Measurements from ENCODE around the gene KRI1. TPM values are rescaled to one million over a fixed set of nuclear protein-coding genes. Genes with fewer than 3 reads are reported as not detected.

KRI1 gene
- 32.1 and 35.0 TPM in 2 replicates for total RNA-seq
- long read RNA-seq, transcript KRI1-201 (19 exons, 3,023 nt): major isoform, 29 of 51 reads
- long read RNA-seq, transcript KRI1-203 (18 exons, 2,545 nt): minor isoform, 7 of 51 reads
- long read RNA-seq, partial matches to known transcripts: 7 of 51 reads
- long read RNA-seq, other reads (novel, unspliced or antisense): 7 of 51 reads

DNA sequence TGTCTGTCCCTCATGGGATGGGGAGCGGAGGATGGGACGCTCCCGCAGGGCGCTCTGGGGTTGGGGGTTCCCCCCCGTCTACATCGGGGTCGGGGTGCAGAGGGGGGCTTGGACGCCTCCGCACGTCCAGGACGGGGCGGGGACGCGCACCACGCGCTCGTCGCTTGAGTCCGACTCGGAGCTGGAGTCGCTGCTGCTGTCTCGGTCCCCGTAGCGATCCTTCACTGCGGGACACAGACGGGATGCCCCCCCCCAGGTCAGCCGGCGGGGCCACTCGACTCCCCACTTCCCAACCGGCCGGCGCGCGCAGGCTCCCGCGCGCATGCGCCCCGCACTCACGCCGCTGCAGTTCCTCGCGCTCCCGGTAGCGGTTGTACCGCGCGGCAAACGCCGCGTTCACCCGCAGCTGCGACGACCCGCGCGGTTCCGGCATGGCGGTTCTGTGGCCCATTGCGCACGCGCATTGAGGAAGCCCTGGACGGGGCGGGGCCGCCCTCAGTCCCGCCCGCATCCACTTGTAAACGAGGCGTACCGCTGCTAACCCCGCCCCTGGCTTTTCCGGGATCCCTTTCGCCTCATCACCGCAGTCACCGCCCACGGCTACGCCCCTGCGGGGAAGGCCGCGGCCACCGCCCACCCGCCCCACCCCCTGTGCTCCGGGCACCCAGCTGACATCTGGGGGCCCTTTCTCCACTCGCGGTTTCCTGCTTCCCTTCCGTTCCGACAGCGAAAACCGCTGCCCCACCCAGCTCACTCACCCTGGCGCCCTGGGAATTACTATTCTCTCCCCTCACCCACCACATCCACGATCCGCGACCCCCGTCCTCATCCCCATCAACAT lies at the start of gene KRI1:
Gene KRI1, minus strand, starts transcription at position 444 of the 841 bp plus-strand sequence. Its CDS starts 11 bp downstream, at position 433.
- peaks cover 9% of the 10 kb centered on the region for H3K27me3 Mint-ChIP-seq
- H3K36me3 Mint-ChIP-seq (ENCODE audit: insufficient read depth): no peaks in the 10 kb centered on the region
- DNase-seq (ENCODE audit: low spot score, unreplicated experiment): peak; percentile 97
- peak within 1 kb of the TSS; percentile 93 for H3K4me3 Mint-ChIP-seq (ENCODE audit: low read depth)
- H3K9me3 Mint-ChIP-seq (ENCODE audit: low read depth): no peaks in the 10 kb centered on the region
- peak within 1 kb of the TSS; percentile 95 for H3K27ac Mint-ChIP-seq
- peaks cover 26% of the 10 kb centered on the region for H3K4me1 Mint-ChIP-seq (ENCODE audit: low read depth)
- peak; percentile 57 for TF ChIP-seq CTCF (IDR thresholded peaks at IDR 0.05; ENCODE audit: unreplicated experiment)

DNA sequence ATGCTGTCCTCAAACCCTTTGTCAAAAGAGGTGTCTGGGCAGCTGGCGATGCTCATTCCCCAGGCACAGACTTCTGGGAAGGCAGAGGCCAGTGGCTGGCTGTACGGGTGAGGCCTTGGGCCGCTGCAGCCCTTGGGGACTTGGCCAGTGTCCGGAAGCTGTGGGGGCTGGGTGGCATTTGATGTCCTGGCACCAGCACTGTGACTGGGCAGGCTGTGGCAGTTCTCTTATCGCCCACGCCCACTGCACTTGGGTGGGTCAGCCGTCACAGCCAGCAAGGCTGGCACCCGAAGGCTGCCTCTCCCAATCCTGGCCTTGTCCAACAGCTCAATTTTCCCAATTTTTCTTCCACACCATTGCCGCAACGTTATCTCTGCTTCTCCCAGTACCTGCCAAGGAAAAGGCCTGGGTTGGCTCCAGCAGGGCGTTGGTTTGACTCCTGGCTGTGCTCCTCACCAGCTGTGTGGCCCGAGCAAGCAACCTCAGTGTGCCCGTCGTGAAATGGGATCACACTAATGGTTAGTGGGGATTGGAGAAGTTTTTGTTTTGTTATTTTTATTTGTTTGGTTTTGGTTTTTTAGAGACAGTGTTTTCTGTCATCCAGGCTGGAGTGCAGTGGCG lies 46.8 kb upstream of the KRI1 start:
- Mint-ChIP-seq H3K9me3 (ENCODE audit: low read depth) (no peaks in the 10 kb centered on the region), H3K4me3 (ENCODE audit: low read depth) (no peak overlapping the region), H3K27ac (peak overlapping the region; percentile 64), H3K27me3 (no peaks in the 10 kb centered on the region), H3K4me1 (ENCODE audit: low read depth) (peaks cover 2% of the 10 kb centered on the region), H3K36me3 (ENCODE audit: insufficient read depth) (no peaks in the 10 kb centered on the region)
- DNase-seq (ENCODE audit: low spot score, unreplicated experiment): no peak
- no peak for TF ChIP-seq CTCF (IDR thresholded peaks at IDR 0.05; ENCODE audit: unreplicated experiment)

- no peaks in the 10 kb centered on the region for H3K36me3 Mint-ChIP-seq (ENCODE audit: insufficient read depth)
- no peaks in the 10 kb centered on the region for H3K27me3 Mint-ChIP-seq
- DNase-seq (ENCODE audit: low spot score, unreplicated experiment): no peak
- no peak overlapping the region for H3K4me3 Mint-ChIP-seq (ENCODE audit: low read depth)
- no peaks in the 10 kb centered on the region for H3K4me1 Mint-ChIP-seq (ENCODE audit: low read depth)
- no peak overlapping the region for H3K27ac Mint-ChIP-seq
- no peak for TF ChIP-seq CTCF (IDR thresholded peaks at IDR 0.05; ENCODE audit: unreplicated experiment)
- H3K9me3 Mint-ChIP-seq (ENCODE audit: low read depth): no peaks in the 10 kb centered on the region
Measured at GRCh38 chr19:10611907-10612306, 46.1 kb upstream of the KRI1 start.

DNA sequence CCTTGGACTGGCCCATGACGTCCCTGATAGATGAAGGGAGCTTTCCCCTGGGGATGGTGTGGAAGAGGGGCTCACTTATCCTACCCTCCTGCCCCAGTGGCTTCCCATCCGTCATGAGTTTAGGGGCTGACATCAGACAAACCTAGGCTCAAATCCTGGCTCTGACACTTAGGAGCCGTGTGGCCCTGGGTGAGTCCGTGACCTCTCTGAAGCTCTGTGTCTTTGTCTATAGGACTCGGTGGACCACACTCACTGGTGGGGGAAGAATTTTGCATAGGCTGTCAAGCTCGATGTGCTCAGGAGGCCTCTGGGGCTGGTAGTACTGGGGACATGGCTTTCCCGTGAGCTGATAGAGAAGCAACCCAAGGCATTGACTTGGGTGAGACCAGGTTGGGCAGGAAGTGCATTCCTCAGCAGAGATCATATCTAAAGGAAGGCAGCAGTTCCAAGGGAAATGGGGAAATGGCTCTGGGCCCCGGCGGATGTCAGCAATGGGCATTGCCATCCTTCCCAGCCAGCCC lies 38.7 kb upstream of the KRI1 start:
- peak overlapping the region; percentile 58 for H3K4me3 Mint-ChIP-seq (ENCODE audit: low read depth)
- peaks cover 12% of the 10 kb centered on the region for H3K4me1 Mint-ChIP-seq (ENCODE audit: low read depth)
- no peak for TF ChIP-seq CTCF (IDR thresholded peaks at IDR 0.05; ENCODE audit: unreplicated experiment)
- no peaks in the 10 kb centered on the region for H3K36me3 Mint-ChIP-seq (ENCODE audit: insufficient read depth)
- no peak for DNase-seq (ENCODE audit: low spot score, unreplicated experiment)
- peaks cover 5% of the 10 kb centered on the region for H3K27me3 Mint-ChIP-seq
- no peak overlapping the region for H3K27ac Mint-ChIP-seq
- H3K9me3 Mint-ChIP-seq (ENCODE audit: low read depth): no peaks in the 10 kb centered on the region

- no peaks in the 10 kb centered on the region for H3K9me3 Mint-ChIP-seq (ENCODE audit: low read depth)
- H3K27ac Mint-ChIP-seq: no peak overlapping the region
- no peak for DNase-seq (ENCODE audit: low spot score, unreplicated experiment)
- no peak for TF ChIP-seq CTCF (IDR thresholded peaks at IDR 0.05; ENCODE audit: unreplicated experiment)
- peaks cover 7% of the 10 kb centered on the region for H3K27me3 Mint-ChIP-seq
- H3K4me1 Mint-ChIP-seq (ENCODE audit: low read depth): peaks cover 12% of the 10 kb centered on the region
- peak overlapping the region; percentile 78 for H3K4me3 Mint-ChIP-seq (ENCODE audit: low read depth)
- H3K36me3 Mint-ChIP-seq (ENCODE audit: insufficient read depth): no peaks in the 10 kb centered on the region
Measured at GRCh38 chr19:10603873-10604459, 38.2 kb upstream of the KRI1 start.
